Gastrocnemius medialis (tissue), 4 donors: ENCODE results near the gene EIF3L.

Experiments
- POLR2A ChIP-seq, 2 donors: fragments of 450-650 bp; IDR thresholded peaks; one replicate each; pipeline ENCODE4 v1.6.1; 2017; ENCODE audit warnings: antibody characterized with exemption in 2 of 2, mild to moderate bottlenecking in 2 of 2, moderate library complexity in 2 of 2
- TF ChIP-seq, protein P1 (sequence below), 5 experiments: fragments of 450-650 bp in 3 of 5; fragments of 200-600 bp in 2 of 5; sonication (generic) in 2 of 5; IDR thresholded peaks in 4 of 5; conservative IDR thresholded peaks in 1 of 5; 1 replicate in 4 of 5; 2 replicates in 1 of 5; pipeline ENCODE4 v1.5.1; 2016 to 2019; ENCODE audit warnings: antibody characterized with exemption in 5 of 5, mild to moderate bottlenecking in 3 of 5, moderate library complexity in 3 of 5

GRCh38 chr22:37812869-37813678 is 36.1 kb upstream of the EIF3L start:
- TF ChIP-seq, protein P1, sequence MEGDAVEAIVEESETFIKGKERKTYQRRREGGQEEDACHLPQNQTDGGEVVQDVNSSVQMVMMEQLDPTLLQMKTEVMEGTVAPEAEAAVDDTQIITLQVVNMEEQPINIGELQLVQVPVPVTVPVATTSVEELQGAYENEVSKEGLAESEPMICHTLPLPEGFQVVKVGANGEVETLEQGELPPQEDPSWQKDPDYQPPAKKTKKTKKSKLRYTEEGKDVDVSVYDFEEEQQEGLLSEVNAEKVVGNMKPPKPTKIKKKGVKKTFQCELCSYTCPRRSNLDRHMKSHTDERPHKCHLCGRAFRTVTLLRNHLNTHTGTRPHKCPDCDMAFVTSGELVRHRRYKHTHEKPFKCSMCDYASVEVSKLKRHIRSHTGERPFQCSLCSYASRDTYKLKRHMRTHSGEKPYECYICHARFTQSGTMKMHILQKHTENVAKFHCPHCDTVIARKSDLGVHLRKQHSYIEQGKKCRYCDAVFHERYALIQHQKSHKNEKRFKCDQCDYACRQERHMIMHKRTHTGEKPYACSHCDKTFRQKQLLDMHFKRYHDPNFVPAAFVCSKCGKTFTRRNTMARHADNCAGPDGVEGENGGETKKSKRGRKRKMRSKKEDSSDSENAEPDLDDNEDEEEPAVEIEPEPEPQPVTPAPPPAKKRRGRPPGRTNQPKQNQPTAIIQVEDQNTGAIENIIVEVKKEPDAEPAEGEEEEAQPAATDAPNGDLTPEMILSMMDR (IDR thresholded peaks at IDR 0.05 in 4 of 5, conservative IDR thresholded peaks at IDR 0.05 in 1 of 5), result no peak
- no peak for TF ChIP-seq POLR2A (IDR thresholded peaks at IDR 0.05)
